HG02970 (cell line): ENCODE results near the gene WDR82.

ENCODE experiments used
- ATAC-seq: cut with Tn5 transposase; IDR thresholded peaks from one replicate; pipeline ENCODE4 v1.9.1; 2021; ENCODE audit warnings: mild to moderate bottlenecking, moderate library complexity, moderate number of reproducible peaks; ENCODE audit not compliant: unreplicated experiment, low FRiP score

WDR82 gene

GRCh38 chr3:52262447-52262846, 16.0 kb downstream of the WDR82 start:
- no peak for ATAC-seq

DNA sequence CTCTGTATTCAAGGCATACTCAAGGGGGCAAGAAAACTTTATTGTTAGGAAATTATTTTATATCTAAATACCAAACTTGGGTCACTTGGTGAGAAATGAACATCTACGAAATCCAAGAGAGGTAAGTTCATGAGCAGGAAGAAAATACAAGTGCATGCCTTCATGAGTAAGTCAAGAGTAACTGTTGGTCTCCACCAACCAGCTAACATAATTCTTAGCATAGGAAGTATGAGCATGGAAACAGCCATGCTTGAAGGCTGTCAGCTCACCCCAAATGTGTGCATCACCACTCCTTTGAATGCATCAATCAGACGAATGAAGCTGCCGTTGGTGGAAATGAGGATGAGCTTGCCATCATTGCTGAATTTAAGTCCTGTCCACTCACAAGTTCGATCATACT, 19.0 kb downstream of the WDR82 start:
- no peak for ATAC-seq

GRCh38 chr3:52259035-52259434, 19.4 kb downstream of the WDR82 start:
- no peak for ATAC-seq

DNA sequence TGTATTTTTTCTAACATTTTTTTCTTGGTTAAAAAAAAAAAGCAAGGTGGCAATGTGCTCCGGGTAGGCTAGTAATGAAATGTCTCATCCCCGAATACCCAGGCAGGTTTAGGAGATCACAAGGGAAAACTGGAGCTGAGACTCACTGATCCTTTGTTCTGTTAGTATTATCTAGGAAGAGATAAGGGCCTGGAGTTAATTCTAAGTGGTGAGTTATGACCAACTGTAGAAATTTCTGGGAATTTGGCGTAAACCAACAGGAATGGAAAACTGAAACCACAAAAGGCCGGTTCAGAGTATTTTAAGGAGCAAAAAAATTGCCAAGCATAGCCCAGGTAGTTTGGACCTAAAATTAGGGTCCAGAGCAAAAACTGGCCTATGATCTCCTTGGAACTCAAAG, 20.5 kb downstream of the WDR82 start:
- ATAC-seq, result no peak

DNA sequence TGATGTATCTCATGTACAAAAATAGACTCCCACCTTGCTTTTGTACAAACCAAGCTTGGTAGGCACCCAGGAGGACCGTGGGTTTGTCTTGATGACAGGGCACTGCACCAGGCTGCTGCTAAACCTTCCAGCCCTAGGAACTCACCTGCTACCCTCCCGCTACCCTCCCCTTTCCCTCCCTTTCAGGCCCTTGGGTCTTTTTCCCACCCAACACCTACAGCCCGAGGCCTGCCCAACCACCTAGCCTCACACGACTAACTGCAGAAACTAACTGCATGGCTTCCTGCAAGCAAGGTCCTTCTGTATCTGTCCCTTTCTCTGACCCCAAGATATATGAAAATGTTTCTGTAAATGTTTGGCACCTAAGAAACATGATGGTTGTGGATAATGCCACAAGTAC, 21.8 kb downstream of the WDR82 start:
- no peak for ATAC-seq

DNA sequence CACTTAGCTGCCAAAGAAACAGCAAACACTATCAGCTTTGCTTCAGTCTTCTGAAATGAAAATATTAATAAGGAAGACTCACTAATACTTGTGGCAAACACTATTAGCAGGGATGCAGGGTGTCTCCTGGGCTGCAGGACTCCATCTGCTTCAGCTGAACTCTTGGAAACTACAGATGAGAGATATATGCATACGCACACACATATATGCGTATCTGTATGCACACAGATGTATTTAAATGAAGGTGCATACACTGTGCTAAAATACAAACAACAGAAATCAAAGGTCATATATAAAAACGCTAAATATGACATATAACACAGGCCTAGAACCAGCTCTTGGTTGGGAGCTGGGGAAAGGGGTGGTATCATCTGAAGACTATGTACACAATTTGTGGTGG, 22.3 kb downstream of the WDR82 start:
- ATAC-seq, result no peak

GRCh38 chr3:52254608-52255007, 23.8 kb downstream of the WDR82 start:
- ATAC-seq, result no peak

- ATAC-seq, result peak; percentile 62
These were observed 24.8 kb downstream of the WDR82 start for GRCh38 chr3:52253314-52254304.

DNA sequence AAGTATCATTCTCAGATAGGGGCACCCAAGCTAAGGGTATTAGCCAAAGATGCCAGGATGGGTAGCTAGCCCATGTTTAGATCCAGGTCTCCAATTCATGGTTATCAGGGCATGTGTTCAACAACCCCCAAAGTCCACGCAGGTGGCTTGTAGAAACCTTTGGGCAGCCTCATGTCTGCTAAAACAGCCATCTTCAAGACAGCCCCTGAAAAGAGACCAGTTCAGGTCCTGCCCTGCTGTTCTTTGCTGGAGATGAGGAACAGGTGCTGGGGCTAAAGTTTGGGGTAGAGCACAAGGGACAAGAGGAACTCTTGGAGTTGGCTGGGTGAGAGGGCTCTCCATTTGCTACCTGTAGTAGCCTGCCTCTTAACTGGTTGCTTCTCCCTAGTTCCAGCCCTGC, 28.3 kb downstream of the WDR82 start:
- no peak for ATAC-seq

- ATAC-seq, result no peak
These were observed 28.8 kb downstream of the WDR82 start for GRCh38 chr3:52249683-52250082.

DNA sequence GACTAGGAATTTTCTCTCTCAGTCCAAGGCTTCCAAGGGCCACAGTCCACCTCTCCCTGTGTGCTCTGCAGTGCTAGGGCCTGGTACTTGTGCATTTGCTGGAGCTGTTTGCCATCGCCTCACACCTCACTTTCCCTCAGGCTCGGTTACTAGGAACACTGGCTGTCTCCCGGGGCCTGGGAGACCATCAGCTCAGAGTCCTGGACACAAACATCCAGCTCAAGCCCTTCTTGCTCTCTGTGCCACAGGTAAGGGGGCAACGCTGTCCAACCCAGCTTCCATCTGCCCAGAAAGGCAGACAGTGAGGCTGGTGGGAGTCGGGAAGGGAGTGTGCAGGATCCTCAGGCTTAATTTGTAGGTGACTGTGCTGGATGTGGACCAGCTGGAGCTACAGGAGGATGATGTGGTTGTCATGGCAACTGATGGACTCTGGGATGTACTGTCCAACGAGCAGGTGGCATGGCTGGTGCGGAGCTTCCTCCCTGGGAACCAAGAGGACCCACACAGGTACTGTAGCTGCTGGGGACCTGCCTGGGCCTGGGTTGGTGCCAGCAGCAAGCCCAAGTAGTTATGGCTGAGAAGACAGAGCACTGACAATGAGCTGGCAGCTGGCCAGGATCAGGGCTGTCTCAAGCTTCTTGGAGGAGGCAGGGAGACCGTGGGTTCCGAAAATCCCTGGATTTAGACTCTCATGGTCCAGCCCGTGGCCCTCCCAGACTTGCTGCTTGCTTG, 29.5 kb downstream of the WDR82 start:
- no peak for ATAC-seq

GRCh38 chr3:52248165-52248541, 30.3 kb downstream of the WDR82 start:
- no peak for ATAC-seq

DNA sequence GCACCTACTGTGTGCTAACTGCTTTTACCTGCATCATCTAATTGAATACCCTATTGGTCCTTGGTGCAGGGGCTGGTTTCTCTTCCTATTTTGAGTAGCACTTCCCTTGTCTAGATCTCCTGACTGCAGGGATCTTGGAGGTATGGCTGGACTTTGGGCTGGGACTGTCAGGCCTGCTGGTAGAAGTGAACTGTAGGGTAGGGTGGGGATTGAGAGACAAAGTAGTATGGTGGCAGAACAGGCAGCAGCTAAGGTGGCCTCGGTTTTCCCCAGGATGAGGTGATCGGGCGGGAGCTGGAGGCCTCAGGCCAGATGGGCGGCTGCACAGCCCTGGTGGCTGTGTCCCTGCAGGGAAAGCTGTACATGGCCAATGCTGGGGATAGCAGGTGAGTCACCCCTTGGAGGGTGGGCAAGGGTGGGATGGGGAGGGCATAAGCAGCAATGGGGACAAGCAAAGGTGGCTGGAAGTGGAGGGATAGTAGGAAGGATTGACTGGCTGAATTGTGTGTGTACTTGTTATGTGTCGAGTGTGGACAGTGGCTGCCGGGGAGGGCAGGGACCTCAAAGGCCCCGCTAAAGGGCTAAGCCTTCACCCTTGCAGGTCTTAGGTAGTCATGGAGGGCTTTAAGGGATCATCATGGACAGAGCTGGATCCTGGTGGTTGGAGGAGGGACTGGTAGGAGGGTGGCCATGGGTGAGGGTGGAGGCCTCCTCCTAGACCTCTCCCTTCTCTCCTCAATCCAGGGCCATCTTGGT, 30.9 kb downstream of the WDR82 start:
- no peak for ATAC-seq

GRCh38 chr3:52246728-52247408, 31.6 kb downstream of the WDR82 start:
- no peak for ATAC-seq

DNA sequence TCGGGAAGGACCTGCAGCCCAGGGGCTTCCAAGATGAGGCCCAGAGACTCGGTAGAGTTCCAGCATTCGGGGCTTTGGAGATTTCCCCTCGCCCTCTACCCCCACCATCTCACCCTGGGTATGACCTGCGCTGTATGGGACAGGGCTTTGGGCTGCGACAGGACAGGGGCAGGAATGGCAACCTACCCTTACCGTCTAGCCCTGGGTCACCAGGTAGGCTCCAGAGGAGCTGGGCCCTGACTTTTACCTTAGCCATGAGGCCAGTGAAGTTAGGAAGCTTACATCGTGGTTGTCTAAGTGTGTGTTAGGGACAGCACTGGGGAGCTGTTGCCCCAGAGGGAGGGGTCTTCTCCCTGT, 32.2 kb downstream of the WDR82 start:
- no peak for ATAC-seq

DNA sequence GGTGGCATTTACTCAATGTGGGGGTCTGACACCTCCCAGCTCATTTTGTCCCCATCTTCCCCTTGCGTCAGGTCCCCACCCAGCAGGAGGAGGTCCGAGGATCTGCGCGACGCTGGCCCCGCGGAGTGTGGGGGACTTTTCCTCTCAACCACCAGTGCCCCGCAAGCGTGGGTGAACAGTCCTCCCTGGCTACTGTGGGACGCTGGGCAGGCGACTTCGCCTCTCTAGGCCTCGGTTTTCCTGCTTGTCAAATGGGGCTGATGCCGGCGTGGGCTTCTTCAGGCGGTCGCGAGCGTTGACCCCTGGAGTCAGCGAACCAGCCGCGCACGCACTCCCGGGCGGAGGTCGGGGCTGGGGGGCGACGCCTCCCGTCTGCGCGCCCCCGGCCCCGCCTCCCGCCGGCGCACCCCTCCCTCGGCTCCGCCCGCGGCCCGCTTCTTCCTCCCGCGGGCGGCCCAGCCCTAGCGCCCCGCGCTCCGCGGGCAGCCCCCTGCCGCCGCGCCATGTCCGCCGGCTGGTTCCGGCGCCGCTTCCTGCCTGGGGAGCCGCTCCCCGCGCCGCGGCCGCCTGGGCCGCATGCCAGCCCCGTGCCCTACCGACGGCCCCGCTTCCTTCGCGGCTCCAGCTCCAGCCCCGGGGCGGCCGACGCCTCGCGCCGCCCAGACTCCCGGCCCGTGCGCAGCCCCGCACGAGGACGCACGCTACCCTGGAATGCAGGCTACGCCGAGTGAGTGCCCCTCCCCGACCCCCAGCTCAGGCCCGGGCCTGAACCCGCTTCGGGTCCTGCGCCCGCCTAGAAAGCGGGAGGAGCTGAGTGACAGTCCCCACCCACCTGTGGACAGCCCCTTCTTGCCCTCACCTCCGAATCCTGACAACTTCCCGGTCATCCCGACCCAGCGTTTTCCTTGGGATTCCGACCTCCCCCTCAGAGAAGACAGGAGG, 32.9 kb downstream of the WDR82 start, which contains the start of gene PPM1M:
Gene PPM1M, plus strand, starts transcription at position 438 of the 942 bp plus-strand sequence. Its CDS starts 66 bp downstream, at position 504.
- ATAC-seq, result no peak

DNA sequence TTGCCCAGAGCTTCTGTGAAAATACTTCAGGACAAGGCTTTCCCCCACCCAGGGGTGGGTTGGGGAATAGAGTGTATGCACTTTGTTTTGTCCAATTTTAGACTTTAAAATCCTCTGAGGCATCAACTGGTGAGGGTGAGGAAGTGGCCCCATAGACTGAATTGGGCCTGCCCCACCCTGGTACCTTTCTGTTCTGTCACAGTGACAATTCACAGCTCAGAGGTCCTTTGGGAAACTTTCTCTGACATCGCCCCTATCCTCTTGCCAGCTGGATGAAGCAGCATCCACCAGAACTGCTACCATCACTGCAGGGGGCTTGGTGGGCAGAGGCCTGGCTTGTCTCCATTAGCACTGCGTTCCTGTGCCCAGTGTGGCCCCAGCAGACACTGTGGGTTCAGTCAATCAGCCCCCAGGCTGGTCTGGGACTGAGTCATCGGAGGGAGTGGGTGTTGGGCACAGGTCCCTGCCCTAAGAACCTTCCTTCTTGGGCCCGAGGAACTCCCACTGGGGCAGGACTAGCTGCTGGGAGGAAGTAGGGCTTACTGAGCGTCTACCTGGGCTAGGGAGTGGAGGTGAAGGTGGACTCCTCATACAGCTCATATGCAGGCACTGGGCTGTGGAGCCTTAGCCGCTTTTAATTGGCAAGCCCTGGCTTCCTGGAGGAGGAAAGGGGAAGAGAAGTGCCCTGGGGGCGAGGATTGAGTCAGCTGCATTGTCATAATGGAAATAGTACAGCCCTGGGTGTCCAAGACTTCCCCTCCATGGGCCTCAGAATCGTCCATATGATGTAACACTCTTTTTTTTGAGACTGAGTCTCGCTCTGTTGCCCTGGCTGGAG, 34.4 kb downstream of the WDR82 start:
- ATAC-seq, result no peak

DNA sequence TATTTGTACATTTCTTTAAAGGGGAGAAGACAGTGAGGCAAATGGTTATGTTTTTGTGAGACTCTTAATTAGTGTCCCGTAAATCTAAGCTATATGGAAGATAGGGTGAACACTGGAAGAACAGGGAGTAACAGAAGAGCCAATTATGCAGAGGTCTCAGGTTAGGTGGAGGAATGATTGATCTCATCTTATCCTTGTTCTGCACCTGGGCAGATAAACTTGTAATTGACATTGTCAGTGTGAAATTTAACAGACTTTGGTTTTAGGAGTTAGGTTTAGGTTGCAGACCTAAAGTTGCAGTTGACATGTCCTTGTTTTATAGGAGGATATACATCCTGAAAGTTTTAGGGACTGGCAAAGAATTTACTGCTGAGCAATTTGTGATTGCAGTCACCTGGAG, 36.4 kb downstream of the WDR82 start:
- ATAC-seq, result no peak
